NCI-H2196 treated with DMSO at 0.1 percent for 48 hours (cell line): ENCODE data around the gene ATP5ME.
"Not testable (repeated sequence)": the region's sequence is repeated elsewhere in the genome, so short reads cannot be mapped to it uniquely, and the experiment has no call there.

Source experiments
- DNase-seq: peaks from one replicate; lab custom pipeline; 2025; ENCODE audit not compliant: unreplicated experiment; lab: John Stamatoyannopoulos, UW

Gene ATP5ME

DNA sequence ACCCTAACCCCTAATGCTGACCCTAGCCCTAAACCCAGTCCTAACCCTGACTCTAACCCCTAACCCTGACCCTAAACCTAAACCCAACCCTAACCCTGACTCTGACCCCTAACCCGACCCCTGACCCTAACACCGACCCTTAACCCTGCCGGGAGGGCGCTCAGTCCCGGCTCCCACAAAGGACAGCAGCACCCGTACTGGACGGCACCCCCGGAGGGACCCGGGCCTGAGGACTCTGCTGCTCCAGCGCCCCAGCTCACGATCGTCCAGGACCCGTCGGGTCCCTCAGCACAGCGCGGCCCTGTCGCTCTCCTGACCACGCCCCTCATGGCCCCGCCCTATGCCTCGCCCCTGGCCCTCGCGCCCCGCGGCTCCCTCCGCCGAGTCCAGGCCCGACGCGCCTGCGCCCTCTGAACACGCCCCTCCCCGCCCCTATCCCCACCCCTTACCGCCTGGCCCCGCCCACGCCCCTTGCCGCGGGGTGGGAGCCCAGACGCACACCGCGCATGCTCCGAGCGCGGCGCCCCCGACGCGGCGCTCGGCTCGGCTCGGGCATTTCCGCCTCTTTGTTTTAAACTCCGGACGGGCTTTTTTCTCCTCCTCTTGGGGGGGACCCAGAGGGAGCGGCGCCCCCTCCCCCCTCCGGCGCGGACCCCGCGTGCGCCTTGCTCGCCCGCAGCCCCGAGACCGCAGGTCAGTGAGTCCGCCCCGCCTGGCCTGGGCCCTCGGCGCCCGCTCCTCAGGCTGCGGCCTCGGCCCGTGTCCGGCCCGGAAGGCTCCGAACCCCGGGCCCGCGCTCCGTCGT lies 31.4 kb upstream of the ATP5ME start, which contains the start of gene PCGF3:
TSS of gene PCGF3 (plus strand) at position 555 of the 805 bp plus-strand sequence. CDS start 27,849 bp downstream, outside the sequence.
- DNase-seq, result peak; percentile 88

- DNase-seq, result no peak
These were observed 30.8 kb upstream of the ATP5ME start for GRCh38 chr4:704971-705277.

DNA sequence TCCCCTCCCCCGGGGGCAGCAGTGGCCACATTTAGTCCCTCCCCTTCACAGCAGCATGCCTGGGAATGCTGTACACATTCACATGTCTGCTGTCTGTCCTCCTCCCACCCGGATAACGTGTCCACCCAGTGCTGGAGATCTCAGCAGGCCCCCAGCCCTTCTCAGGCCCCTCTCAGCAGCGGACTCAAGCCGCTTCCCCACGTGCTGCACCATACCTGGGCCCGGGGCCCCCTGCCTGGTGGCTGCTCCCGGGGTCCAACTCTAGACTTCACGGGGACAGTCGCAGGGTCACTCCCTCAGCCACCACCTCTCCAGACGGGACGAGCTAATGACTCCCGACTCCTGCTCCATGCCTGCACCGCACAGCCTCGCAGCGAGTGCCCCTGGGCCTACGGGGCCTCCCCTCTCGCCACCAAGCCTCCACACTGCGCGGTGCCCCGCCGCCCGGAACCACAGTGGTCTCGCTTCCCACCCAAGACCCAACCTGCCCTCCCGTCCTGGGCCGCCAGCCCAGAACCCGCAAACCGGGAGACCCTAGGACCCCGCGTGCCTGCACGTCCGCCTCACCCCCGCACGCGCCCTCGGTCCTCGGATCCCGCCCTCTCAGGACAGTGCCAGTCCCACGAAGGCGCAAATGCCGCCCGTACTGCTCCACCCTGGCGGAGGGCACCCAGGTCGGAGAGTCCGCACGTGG lies 30.3 kb upstream of the ATP5ME start:
- DNase-seq, result no peak

DNA sequence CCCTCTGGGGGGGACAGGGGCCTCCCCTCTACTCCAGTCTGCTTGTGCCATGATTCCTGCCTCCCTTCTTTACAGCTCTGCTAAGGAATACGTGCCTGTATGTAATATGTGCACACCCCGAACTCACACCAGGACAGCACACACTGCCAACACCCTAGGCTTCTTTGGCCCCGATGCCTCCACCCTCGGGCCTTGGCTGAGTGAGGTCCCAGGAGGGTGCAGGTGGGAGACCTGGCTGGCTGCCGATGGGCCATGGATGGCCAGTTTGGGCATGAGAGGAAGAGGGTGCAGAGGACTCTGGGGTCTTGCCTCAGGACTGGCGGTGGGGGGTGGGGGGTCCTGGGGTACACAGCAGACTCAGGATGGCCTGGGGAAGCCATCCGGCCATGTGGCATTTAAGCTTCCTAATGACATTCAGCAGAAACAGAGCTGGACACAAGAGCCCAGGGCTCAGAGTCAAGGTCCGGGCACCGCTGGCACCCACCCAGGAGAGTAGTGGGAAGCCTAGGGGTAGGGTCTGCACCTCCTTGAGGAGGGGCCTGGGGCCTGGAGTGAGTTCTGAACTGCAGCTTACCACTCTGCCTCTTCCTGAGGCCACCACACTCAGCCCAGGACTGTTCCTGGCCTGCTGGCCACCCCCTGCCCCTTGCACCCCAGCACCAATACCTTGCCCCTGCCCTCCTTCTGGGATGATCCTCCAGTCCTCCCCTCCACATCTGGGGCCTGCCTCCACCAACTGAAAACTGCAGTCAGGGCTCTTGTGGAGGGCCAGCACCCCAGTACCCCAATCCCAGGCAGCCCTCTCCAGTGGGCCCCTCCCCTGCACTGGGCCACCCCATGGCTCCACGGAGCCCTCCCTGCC lies 29.5 kb upstream of the ATP5ME start:
- DNase-seq, result no peak

DNA sequence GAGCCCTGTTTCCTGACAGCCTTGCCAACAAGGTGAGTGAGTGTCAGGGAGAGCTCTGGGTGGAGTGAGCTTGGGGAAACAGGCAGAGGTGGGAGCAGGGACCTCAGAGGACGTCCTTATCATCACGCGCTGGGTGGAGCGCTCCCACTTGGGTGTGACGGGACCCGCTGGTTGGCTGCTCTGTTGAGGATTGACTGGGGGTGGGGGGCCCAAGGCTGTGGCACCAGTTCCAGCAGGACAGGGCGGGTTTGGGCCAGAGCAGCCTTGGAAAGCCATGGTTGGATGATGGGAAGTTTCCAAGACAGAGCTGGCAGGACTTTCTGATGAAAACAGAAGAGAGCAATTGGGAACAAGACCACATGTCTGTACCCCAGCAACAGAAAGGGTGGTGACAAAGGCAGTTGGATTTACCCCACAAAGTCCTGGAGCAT lies 28.6 kb upstream of the ATP5ME start:
- no peak for DNase-seq

DNA sequence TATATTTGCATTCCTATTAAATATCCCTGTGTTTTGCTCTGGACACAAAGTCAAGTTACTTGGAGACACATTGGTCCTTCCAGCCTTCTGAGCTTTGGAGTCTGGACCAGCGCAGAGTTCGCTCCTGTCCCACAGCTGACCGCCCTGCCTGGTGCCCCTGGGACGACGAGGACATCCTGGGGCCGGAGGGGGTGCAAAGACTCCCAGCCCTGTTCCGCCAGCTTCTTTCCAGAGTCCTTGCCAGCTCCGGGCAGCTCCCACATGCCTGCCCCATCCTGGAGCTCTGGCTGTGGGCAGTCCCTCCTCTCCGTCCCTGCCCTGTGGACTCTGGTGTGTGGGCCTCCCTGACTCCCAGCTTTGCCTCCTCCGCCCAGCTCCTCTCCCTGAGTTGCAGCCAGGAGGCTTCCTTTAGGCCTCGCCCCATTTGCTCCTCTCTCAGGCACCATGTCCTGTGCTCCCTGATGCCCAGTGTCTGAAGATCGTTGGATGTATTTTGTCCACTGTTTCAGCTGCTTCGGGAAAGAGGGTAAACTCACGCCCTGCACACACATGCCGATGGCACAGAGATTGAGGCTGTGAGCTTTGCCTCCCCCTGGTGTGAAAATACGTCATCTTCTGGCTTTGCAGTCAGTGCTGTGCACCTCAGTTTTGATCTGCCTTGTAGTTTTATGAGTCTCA lies 26.6 kb upstream of the ATP5ME start:
- DNase-seq, result no peak

DNA sequence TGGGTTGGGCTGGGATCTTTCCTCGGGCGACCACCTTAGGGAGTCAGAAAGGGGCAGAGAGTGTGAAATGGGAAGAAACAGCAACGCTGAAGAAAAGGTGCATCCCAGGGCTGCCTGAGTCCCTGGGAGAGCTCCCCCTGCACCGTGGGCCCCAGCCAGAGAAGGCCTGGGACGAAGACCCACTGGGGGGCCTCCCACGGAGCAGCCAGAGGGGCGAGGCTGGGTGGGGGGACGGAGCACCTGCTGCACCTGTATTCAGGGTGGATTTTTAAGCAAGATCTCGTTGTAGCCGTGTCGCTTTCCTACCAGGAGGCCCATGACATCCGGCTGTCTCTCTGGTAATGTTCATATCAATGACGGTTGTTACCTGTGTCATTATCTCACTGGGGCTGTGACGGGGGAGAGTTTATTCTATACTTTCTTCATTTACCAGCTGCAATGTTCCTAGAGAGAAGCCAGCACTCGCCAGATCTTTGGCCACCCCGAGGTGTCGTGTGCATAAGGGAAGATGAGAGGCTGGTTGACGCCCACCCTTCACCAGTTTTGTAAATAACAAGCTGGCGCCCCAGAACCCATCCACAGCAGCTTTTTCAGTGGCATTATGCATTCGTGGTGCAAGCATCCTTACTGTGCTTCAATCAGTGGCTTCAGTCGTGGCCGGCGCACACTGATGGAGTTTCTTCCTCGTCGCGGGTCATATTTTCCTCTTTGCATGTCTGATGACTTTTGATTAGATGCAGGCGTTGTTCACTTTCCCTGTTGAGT lies 25.9 kb upstream of the ATP5ME start:
- no peak for DNase-seq

GRCh38 chr4:694341-694940 lies 20.4 kb upstream of the ATP5ME start:
- DNase-seq, result not testable (repeated sequence)

GRCh38 chr4:692771-693554 lies 18.9 kb upstream of the ATP5ME start:
- no peak for DNase-seq

- no peak for DNase-seq
These were observed 15.6 kb upstream of the ATP5ME start for GRCh38 chr4:689723-690122.

DNA sequence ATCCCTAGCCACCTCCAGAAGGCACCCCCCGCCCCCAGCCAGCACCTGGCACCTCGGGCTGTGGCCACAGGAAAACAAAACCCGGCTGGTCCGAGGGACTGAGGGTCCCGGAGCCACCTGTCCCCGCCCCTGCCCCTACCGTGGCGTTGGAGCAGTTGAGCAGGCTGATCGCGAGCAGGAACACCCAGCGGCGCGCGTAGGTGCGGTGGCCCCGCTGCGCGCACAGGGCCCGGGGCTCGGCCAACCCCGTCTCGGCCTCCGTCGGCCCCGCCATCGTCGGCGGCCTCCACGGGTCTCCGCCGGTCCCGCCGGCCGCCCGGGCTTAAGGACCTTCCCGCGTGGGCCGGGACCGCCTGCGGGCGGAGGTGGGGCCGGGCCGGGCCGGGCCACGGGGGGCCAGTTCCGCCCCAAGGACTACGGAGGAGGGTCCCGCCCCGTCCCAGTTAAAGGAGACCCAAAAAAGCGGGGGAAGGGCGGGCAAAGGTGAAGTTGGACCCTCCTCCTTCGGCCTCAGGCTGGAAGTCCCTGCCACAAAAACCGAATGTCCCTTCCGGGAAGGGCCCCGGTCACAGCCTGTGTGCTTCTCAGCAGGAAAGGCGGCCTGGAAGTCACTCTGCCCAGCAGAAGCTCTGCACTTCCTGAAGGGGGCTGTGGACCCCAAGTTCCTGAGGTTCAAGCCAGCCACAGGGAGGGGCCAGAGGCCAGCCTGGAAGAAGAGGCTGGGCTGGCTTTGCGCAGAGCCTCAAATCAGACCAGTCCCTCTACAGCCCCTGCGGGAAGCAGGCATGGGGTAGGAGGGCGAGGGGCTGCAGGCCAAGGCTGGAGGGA lies 15.0 kb upstream of the ATP5ME start, which contains the start of gene SLC49A3:
TSS of gene SLC49A3 (minus strand) at position 298 of the 828 bp plus-strand sequence. CDS start at position 274, 24 bp downstream.
- DNase-seq, result no peak

GRCh38 chr4:687971-688853 lies 14.1 kb upstream of the ATP5ME start:
- DNase-seq, result no peak

DNA sequence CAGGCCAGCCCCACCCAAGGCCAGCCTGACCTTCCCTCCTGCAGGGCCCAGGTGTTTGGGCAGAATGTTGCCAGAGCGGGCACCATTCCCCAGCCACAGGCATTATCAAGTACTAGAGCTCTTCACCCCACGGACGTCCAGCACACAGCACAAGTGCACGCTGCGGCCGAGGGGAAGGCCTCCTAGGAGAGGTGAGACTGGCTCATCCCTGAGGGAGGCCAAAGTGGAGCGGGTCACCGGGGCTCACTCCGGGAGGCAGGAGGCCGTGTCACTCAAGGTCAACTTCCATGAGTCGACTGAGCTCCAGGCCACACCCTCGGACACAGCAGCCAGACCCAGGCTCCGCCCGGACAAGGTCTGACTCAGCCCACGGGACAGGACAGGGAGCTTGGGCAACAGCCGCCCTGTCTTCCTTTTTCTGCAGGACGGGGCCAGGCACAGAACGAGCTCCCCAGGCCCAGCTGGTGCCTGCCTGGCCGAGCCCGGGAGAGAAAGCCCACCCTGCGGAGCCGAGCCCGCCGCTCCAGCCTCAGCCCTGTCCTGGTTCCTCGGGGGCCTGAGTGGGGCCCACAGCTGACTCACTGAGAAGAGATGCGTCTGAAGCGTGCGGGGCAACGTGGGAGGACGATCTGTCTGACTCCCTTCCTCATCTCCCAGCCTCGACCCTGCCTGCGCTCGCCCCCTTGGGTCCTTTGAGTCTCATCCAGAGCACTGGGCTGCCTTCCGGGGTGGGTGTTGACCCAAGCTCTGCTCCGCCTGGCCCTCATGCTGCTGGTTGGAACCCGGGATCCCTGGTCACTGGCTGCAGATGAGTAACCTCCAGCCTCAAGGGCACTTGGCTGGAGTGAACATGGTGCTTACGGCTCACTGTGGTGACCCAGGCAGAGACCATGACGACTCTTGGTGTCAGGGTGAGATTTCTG lies 13.2 kb upstream of the ATP5ME start:
- no peak for DNase-seq

DNA sequence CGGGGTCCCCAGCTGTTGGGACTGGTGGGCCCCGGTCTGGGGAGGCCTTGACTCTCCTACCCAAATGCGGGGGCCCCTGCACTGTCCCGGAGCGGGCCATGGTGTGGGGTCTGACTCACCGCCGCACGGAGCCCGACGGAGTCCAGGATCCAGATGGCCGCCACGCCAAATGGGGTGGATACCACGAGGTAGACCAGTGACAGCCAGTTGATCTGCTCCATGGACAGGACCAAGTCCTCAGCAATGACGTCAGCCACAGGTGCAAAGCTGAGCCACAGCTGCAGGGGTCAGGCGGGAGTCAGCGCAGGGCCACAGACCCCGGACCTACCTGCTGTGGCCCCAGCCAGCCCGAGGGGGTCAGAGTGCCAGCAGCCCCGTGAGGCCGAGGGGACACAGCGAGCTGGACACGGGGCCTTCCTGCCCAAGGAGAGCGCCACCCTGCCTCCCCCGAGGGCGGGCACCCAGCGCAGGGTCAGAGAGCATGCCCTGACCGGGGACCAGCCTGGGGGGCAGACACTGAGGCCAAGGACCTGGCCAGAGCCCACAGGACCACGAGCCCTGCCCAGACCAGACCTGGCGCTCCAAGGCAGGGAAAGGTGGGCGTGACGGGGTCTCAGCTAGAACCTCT lies 12.5 kb upstream of the ATP5ME start:
- DNase-seq, result no peak

DNA sequence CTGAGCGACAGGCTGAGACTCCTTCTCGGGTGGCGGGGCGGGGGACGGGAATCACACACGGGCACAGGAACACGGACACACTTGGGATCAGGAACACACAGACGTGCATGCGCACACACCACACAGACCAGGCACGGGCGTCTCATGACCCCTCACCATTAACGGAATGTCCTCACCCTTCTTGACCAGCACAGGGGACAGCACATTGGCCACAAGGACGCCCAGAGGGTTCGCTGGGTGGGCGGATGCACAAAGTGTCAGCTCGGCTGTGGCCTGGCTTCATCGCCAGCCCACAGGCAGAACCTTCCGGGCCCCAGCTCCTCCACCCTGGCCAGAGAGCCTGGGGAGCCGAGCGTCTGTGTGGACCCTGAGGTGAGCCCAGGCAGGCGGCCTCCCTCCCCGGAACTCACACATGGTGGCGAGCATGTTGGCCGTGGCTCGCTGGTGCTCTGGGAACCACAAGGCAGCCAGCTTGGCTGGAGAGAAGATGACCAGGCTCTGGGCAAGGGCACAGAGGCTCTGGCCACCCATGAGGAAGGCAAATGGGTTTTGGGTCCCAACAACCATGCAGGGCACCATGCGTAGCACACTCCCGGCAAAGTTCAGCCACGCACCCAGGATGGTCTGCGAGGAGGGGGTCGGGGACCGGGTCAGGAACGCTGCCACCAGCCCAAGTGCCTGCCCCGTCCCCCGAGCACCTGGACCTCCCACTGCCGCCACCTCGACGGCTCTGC lies 11.8 kb upstream of the ATP5ME start:
- DNase-seq, result no peak
